ENCODE data around the gene SSPN. TPM values are rescaled to one million over a fixed set of nuclear protein-coding genes. Genes with fewer than 3 reads are reported as not detected.

Gene SSPN
- total and polyA plus RNA-seq, 2 experiments from 2014 or later: 1.1 to 2.3 TPM

GRCh38 chr12:26193539-26193938, 1.8 kb upstream of the SSPN start:
- ATAC-seq: no peak
- Histone ChIP-seq H3K36me3 (ENCODE audit: insufficient read depth) (no peaks in the 10 kb centered on the region), H3K9me2 (ENCODE audit: insufficient read depth) (no peaks in the 10 kb centered on the region), H3K4me2 (no peak overlapping the region), H3K4me3 (no peak overlapping the region), H3K4me1 (ENCODE audit: insufficient read depth) (peaks cover 15% of the 10 kb centered on the region), H4K20me1 (replicated peaks; ENCODE audit: insufficient read depth) (no peaks in the 10 kb centered on the region), H3K27me3 (ENCODE audit: insufficient read depth) (peaks cover 51% of the 10 kb centered on the region), H3K79me2 (replicated peaks; ENCODE audit: insufficient read depth) (no peaks in the 10 kb centered on the region), H3K27ac (ENCODE audit: low read depth) (no peak overlapping the region), H2AFZ (no peak overlapping the region), H3F3A (replicated peaks; ENCODE audit: low read depth) (no peaks in the 10 kb centered on the region; the same call in 1 of the 2 replicates)
- Mint-ChIP-seq H3K27ac (no peak overlapping the region), H3K4me1 (peaks cover 8% of the 10 kb centered on the region; the same call in 2 of the 3 replicates), H3K4me3 (no peak overlapping the region), H3K27me3 (ENCODE audit: insufficient read depth, low read depth, poor library complexity) (peaks cover 25% of the 10 kb centered on the region), H3K9me3 (no peaks in the 10 kb centered on the region), H3K36me3 (ENCODE audit: low read depth) (no peaks in the 10 kb centered on the region)
- no peak for DNase-seq (ENCODE audit: low spot score)
- TF ChIP-seq ZNF114 (CRISPR knock-in tag; IDR thresholded peaks at IDR 0.05) (no peak), POLR2AphosphoS5 (IDR thresholded peaks at IDR 0.05; ENCODE audit: low read depth) (no peak), REST (IDR thresholded peaks at IDR 0.05; ENCODE audit: unreplicated experiment) (no peak), ZNF462 (CRISPR knock-in tag; IDR thresholded peaks at IDR 0.05) (no peak), STAT1 (IDR thresholded peaks at IDR 0.05; ENCODE audit: unreplicated experiment) (no peak)
